Measurements from ENCODE around the gene FAM228B. TPM values are rescaled to one million over a fixed set of nuclear protein-coding genes. Genes with fewer than 3 reads are reported as not detected.

FAM228B gene
- total and polyA plus RNA-seq, 2 donors (not counting 1 experiment from before 2014, with no cell fraction given) = 9.8 to 47.2 TPM

DNA sequence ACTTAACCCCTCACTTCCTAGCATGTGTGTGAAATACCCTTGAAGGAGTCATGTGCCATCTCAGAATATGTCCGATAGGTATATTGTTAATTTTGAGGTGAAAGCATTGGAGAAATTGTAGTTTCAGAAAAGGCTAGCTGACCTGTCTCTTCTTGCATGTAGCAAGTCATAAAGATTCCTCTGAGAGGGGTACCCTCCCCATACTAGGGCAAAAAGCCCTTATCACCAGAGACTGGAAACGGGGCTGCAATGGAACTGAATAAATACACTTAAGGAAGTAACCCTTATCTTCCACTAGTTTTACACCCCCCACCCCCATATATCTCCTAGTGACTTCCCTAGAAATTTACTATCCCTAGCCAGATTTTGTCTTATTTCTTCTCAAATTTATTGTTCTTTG is 45.4 kb upstream of the FAM228B start:
- Mint-ChIP-seq H3K9me3 (ENCODE audit: insufficient read depth) (no peaks in the 10 kb centered on the region), H3K4me1 (peaks cover 31% of the 10 kb centered on the region), H3K27ac (peak overlapping the region; percentile 99), H3K4me3 (peak overlapping the region; percentile 98), H3K27me3 (no peaks in the 10 kb centered on the region)
- Histone ChIP-seq H3K27me3 (replicated peaks in 1 of 4; ENCODE audit: control extremely low read depth in 1 of 4, control insufficient read depth in 3 of 4, insufficient read depth in 4 of 4, low read length in 3 of 4) (no peaks in the 10 kb centered on the region), H4K20me1 (ENCODE audit: control insufficient read depth, insufficient read depth, low read length, poor library complexity, severe bottlenecking) (no peaks in the 10 kb centered on the region), H3K9me3 (ENCODE audit: control extremely low read depth in 1 of 3, control insufficient read depth in 2 of 3, insufficient read depth in 1 of 3, low read length in 2 of 3) (no peaks in the 10 kb centered on the region), H3K4me3 (ENCODE audit: control extremely low read depth in 1 of 5, extremely low read depth in 1 of 5, insufficient read depth in 1 of 5, low read depth in 2 of 5, low read length in 4 of 5) (peak overlapping the region in 2 of 5 experiments; percentile 83 to 94), H2AFZ (ENCODE audit: insufficient read depth, low read depth, low read length, poor library complexity, severe bottlenecking) (peak overlapping the region; percentile 95), H3K4me2 (replicated peaks; ENCODE audit: low read depth, low read length, poor library complexity, severe bottlenecking) (peak overlapping the region; percentile 83), H3K27ac (ENCODE audit: low read length in 2 of 2) (peak overlapping the region in 1 of 2 donors; percentile 87), H3K9ac (ENCODE audit: low read length) (no peak overlapping the region), H3K79me2 (ENCODE audit: control insufficient read depth, insufficient read depth, low read length) (peaks cover 17% of the 10 kb centered on the region), H3K36me3 (replicated peaks in 1 of 2; ENCODE audit: control extremely low read depth in 1 of 2, control insufficient read depth in 1 of 2, extremely low read depth in 1 of 2, insufficient read depth in 2 of 2, low read length in 1 of 2) (peaks cover 0 to 20% of the 10 kb centered on the region in 2 experiments), H3K4me1 (ENCODE audit: control insufficient read depth in 2 of 2, insufficient read depth in 2 of 2, low read length in 2 of 2) (peaks cover 15 to 18% of the 10 kb centered on the region in 2 donors)
- ChIA-PET CTCF (interaction anchor here (1.4 to 3.7 kb wide), 2 partner anchors 11 to 254 kb away, joined by 3 to 16 read pairs; no protein-coding TSS in a partner anchor), POLR2A (interaction anchor here (0.6 kb wide), 1 partner anchor 51 kb away, joined by 3 read pairs; no protein-coding TSS in a partner anchor)
- intact Hi-C loops (cut with micrococcal nuclease) = loop anchor here (10.0 kb wide), 1 partner anchor 693 kb away; the partner anchor contains the start of gene KLHL29
- TF ChIP-seq CTCF (IDR thresholded peaks at IDR 0.05) (no peak), EZH2 (IDR thresholded peaks at IDR 0.05; ENCODE audit: borderline replicate concordance, insufficient read depth, low read depth, low read length, poor library complexity, severe bottlenecking) (no peak)
- ATAC-seq (ENCODE audit: low read depth) (no peak), DNase-seq (no peak)
- 75% methylated on average over 1 of the region's 2 CpGs for WGBS (ENCODE audit: insufficient coverage)

GRCh38 chr2:24080701-24081100 is 42.6 kb upstream of the FAM228B start:
- TF ChIP-seq EZH2 (IDR thresholded peaks at IDR 0.05; ENCODE audit: borderline replicate concordance, insufficient read depth, low read depth, low read length, poor library complexity, severe bottlenecking) (no peak), CTCF (IDR thresholded peaks at IDR 0.05) (no peak)
- DNase-seq = no peak
- H3K27ac ChIP-seq (ENCODE audit: low read length in 2 of 2) = no peak overlapping the region
- ChIA-PET POLR2A (no interaction called here), CTCF (interaction anchor here (1.2 to 1.3 kb wide), 2 partner anchors 215 to 254 kb away, joined by 3 to 4 read pairs; no protein-coding TSS in a partner anchor)
- no peak overlapping the region for H3K4me3 ChIP-seq (ENCODE audit: control extremely low read depth in 1 of 5, extremely low read depth in 1 of 5, insufficient read depth in 1 of 5, low read depth in 2 of 5, low read length in 4 of 5)
- peaks cover 11% of the 10 kb centered on the region for H3K79me2 ChIP-seq (ENCODE audit: control insufficient read depth, insufficient read depth, low read length)
- H3K27me3 ChIP-seq (replicated peaks in 1 of 4; ENCODE audit: control extremely low read depth in 1 of 4, control insufficient read depth in 3 of 4, insufficient read depth in 4 of 4, low read length in 3 of 4) = no peaks in the 10 kb centered on the region
- peaks cover 0 to 12% of the 10 kb centered on the region in 2 experiments for H3K36me3 ChIP-seq (replicated peaks in 1 of 2; ENCODE audit: control extremely low read depth in 1 of 2, control insufficient read depth in 1 of 2, extremely low read depth in 1 of 2, insufficient read depth in 2 of 2, low read length in 1 of 2)
- no peak for ATAC-seq (ENCODE audit: low read depth)
- intact Hi-C loops (cut with micrococcal nuclease) = no loop called here
- WGBS (ENCODE audit: insufficient coverage) = 94% methylated on average over 2 of the region's 2 CpGs
- peaks cover 20 to 31% of the 10 kb centered on the region in 2 donors for H3K4me1 ChIP-seq (ENCODE audit: control insufficient read depth in 2 of 2, insufficient read depth in 2 of 2, low read length in 2 of 2)
- no peaks in the 10 kb centered on the region for H4K20me1 ChIP-seq (ENCODE audit: control insufficient read depth, insufficient read depth, low read length, poor library complexity, severe bottlenecking)
- no peak overlapping the region for H3K4me2 ChIP-seq (replicated peaks; ENCODE audit: low read depth, low read length, poor library complexity, severe bottlenecking)
- Mint-ChIP-seq H3K9me3 (ENCODE audit: insufficient read depth) (no peaks in the 10 kb centered on the region), H3K27ac (no peak overlapping the region), H3K4me3 (no peak overlapping the region), H3K4me1 (peaks cover 34% of the 10 kb centered on the region), H3K27me3 (no peaks in the 10 kb centered on the region)
- no peak overlapping the region for H2AFZ ChIP-seq (ENCODE audit: insufficient read depth, low read depth, low read length, poor library complexity, severe bottlenecking)
- H3K9ac ChIP-seq (ENCODE audit: low read length) = no peak overlapping the region
- no peaks in the 10 kb centered on the region for H3K9me3 ChIP-seq (ENCODE audit: control extremely low read depth in 1 of 3, control insufficient read depth in 2 of 3, insufficient read depth in 1 of 3, low read length in 2 of 3)

Measured in B cell (primary cell).